Measurements from ENCODE around the gene ATL1.
"Not testable (repeated sequence)": the region's sequence is repeated elsewhere in the genome, so short reads cannot be mapped to it uniquely, and the experiment has no call there.

Gene ATL1

GRCh38 chr14:50550294-50550693, 9.7 kb upstream of the ATL1 start:
- DNase-seq (ENCODE audit: extremely low read depth, low read depth) = no peak
- no peak for TF ChIP-seq CTCF (IDR thresholded peaks at IDR 0.05; ENCODE audit: low read depth, low read length, missing control alignments)
- H3K4me3 ChIP-seq (replicated peaks; ENCODE audit: low read depth, low read length) = no peak overlapping the region

- DNase-seq (ENCODE audit: extremely low read depth, low read depth) = no peak
- no peak overlapping the region for H3K4me3 ChIP-seq (replicated peaks; ENCODE audit: low read depth, low read length)
- TF ChIP-seq CTCF (IDR thresholded peaks at IDR 0.05; ENCODE audit: low read depth, low read length, missing control alignments) = no peak
Measured at GRCh38 chr14:50551877-50552276, 8.1 kb upstream of the ATL1 start.

- H3K4me3 ChIP-seq (replicated peaks; ENCODE audit: low read depth, low read length); DNase-seq (ENCODE audit: extremely low read depth, low read depth): not testable (repeated sequence)
Measured at GRCh38 chr14:50552796-50553195, 7.1 kb upstream of the ATL1 start.

- DNase-seq (ENCODE audit: extremely low read depth, low read depth) = no peak
- peak overlapping the region; percentile 55 for H3K4me3 ChIP-seq (replicated peaks; ENCODE audit: low read depth, low read length)
- no peak for TF ChIP-seq CTCF (IDR thresholded peaks at IDR 0.05; ENCODE audit: low read depth, low read length, missing control alignments)
Measured at GRCh38 chr14:50560931-50561285, 963 bp downstream of the ATL1 start.

GRCh38 chr14:50562841-50563240, 2.9 kb downstream of the ATL1 start:
- DNase-seq (ENCODE audit: extremely low read depth, low read depth) = no peak
- no peak for TF ChIP-seq CTCF (IDR thresholded peaks at IDR 0.05; ENCODE audit: low read depth, low read length, missing control alignments)
- no peak overlapping the region for H3K4me3 ChIP-seq (replicated peaks; ENCODE audit: low read depth, low read length)

- DNase-seq (ENCODE audit: extremely low read depth, low read depth) = no peak
- TF ChIP-seq CTCF (IDR thresholded peaks at IDR 0.05; ENCODE audit: low read depth, low read length, missing control alignments) = no peak
- no peak overlapping the region for H3K4me3 ChIP-seq (replicated peaks; ENCODE audit: low read depth, low read length)
Measured at GRCh38 chr14:50569714-50570274, 9.8 kb downstream of the ATL1 start.

GRCh38 chr14:50573862-50574261, 13.9 kb downstream of the ATL1 start:
- H3K4me3 ChIP-seq (replicated peaks; ENCODE audit: low read depth, low read length) = no peak overlapping the region
- DNase-seq (ENCODE audit: extremely low read depth, low read depth) = no peak
- no peak for TF ChIP-seq CTCF (IDR thresholded peaks at IDR 0.05; ENCODE audit: low read depth, low read length, missing control alignments)

Measured in HFF-Myc (cell line).